NT2/D1 (cell line): ENCODE data around the gene JARID2.

Experiments
- DNase-seq: peaks from one replicate; pipeline ENCODE4 v3.0.0-alpha.2; 2011; ENCODE audit warnings: low read depth, low spot score
- H3K27me3 ChIP-seq: 2 replicates; pipeline ENCODE4 v1.6.0; 2011; ENCODE audit warnings: mild to moderate bottlenecking; ENCODE audit not compliant: insufficient read length, insufficient read depth
- H3K36me3 ChIP-seq: 2 replicates; pipeline ENCODE4 v1.6.1; 2011; ENCODE audit warnings: mild to moderate bottlenecking, low read length, mixed read lengths; ENCODE audit not compliant: insufficient read depth, insufficient read length
- H3K4me1 ChIP-seq: 2 replicates; pipeline ENCODE4 v1.5.1; 2011; ENCODE audit not compliant: insufficient read depth, insufficient read length
- H3K4me3 ChIP-seq: 2 replicates; pipeline ENCODE4 v1.5.1; 2011; ENCODE audit warnings: low read depth; ENCODE audit not compliant: insufficient read length
- H3K9ac ChIP-seq: 2 replicates; pipeline ENCODE4 v1.6.0; 2011; ENCODE audit warnings: low read depth; ENCODE audit not compliant: insufficient read length
- H3K9me3 ChIP-seq: 2 replicates; pipeline ENCODE4 v1.5.1; 2011; ENCODE audit warnings: mild to moderate bottlenecking, low read length; ENCODE audit not compliant: insufficient read depth
- SUZ12 ChIP-seq: IDR thresholded peaks from 2 replicates; pipeline ENCODE4 v1.6.1; 2011; ENCODE audit not compliant: insufficient read length, insufficient read depth; ENCODE audit errors: extremely low read depth
- YY1 ChIP-seq: IDR thresholded peaks from 2 replicates; pipeline ENCODE4 v1.6.1; 2011; ENCODE audit not compliant: insufficient read length, insufficient read depth
- ZNF274 ChIP-seq: IDR thresholded peaks from 2 replicates; pipeline ENCODE4 v1.6.1; 2011; ENCODE audit warnings: mild to moderate bottlenecking, low read depth, low read length

Gene JARID2

GRCh38 chr6:15544321-15544900, 298.5 kb downstream of the JARID2 start:
- no peak overlapping the region for H3K4me3 ChIP-seq
- TF ChIP-seq SUZ12 = no peak
- TF ChIP-seq YY1 = no peak
- TF ChIP-seq ZNF274 = no peak
- no peaks in the 10 kb centered on the region for H3K27me3 ChIP-seq
- no peaks in the 10 kb centered on the region for H3K4me1 ChIP-seq
- no peak for DNase-seq
- no peaks in the 10 kb centered on the region for H3K36me3 ChIP-seq
- H3K9me3 ChIP-seq = peaks cover 18% of the 10 kb centered on the region
- H3K9ac ChIP-seq = no peak overlapping the region

GRCh38 chr6:15546591-15546990, 300.7 kb downstream of the JARID2 start:
- Histone ChIP-seq H3K9ac (no peak overlapping the region), H3K36me3 (no peaks in the 10 kb centered on the region), H3K4me3 (no peak overlapping the region), H3K27me3 (no peaks in the 10 kb centered on the region), H3K9me3 (peaks cover 18% of the 10 kb centered on the region), H3K4me1 (peaks cover 3% of the 10 kb centered on the region)
- DNase-seq = no peak
- no peak for TF ChIP-seq SUZ12

- Histone ChIP-seq H3K9ac (no peak overlapping the region), H3K9me3 (peaks cover 18% of the 10 kb centered on the region), H3K27me3 (no peaks in the 10 kb centered on the region), H3K36me3 (no peaks in the 10 kb centered on the region), H3K4me3 (no peak overlapping the region), H3K4me1 (peaks cover 3% of the 10 kb centered on the region)
- TF ChIP-seq YY1 (no peak), ZNF274 (no peak), SUZ12 (no peak)
- DNase-seq = no peak
Observed at GRCh38 chr6:15547400-15547799, 301.5 kb downstream of the JARID2 start.

GRCh38 chr6:15549371-15549770, 303.5 kb downstream of the JARID2 start:
- H3K4me1 ChIP-seq = peaks cover 3% of the 10 kb centered on the region
- H3K9ac ChIP-seq = no peak overlapping the region
- no peak overlapping the region for H3K4me3 ChIP-seq
- H3K9me3 ChIP-seq = peaks cover 5% of the 10 kb centered on the region
- no peaks in the 10 kb centered on the region for H3K36me3 ChIP-seq
- TF ChIP-seq ZNF274 (no peak), SUZ12 (no peak), YY1 (no peak)
- no peak for DNase-seq
- no peaks in the 10 kb centered on the region for H3K27me3 ChIP-seq

GRCh38 chr6:15550546-15551123, 304.8 kb downstream of the JARID2 start:
- Histone ChIP-seq H3K4me3 (no peak overlapping the region), H3K36me3 (no peaks in the 10 kb centered on the region), H3K4me1 (peaks cover 3% of the 10 kb centered on the region), H3K9ac (no peak overlapping the region), H3K9me3 (no peaks in the 10 kb centered on the region), H3K27me3 (no peaks in the 10 kb centered on the region)
- TF ChIP-seq YY1 = no peak
- no peak for TF ChIP-seq SUZ12
- no peak for TF ChIP-seq ZNF274
- DNase-seq = no peak

- Histone ChIP-seq H3K9me3 (no peaks in the 10 kb centered on the region), H3K36me3 (no peaks in the 10 kb centered on the region), H3K4me1 (peaks cover 3% of the 10 kb centered on the region), H3K4me3 (no peak overlapping the region), H3K27me3 (no peaks in the 10 kb centered on the region), H3K9ac (no peak overlapping the region)
- no peak for DNase-seq
- no peak for TF ChIP-seq ZNF274
- TF ChIP-seq YY1 = no peak
- TF ChIP-seq SUZ12 = no peak
Observed at GRCh38 chr6:15551262-15551661, 305.4 kb downstream of the JARID2 start.

GRCh38 chr6:15551798-15552197, 305.9 kb downstream of the JARID2 start:
- DNase-seq = no peak
- H3K4me1 ChIP-seq = peaks cover 3% of the 10 kb centered on the region
- H3K4me3 ChIP-seq = no peak overlapping the region
- no peaks in the 10 kb centered on the region for H3K36me3 ChIP-seq
- no peak overlapping the region for H3K9ac ChIP-seq
- TF ChIP-seq ZNF274 = no peak
- no peaks in the 10 kb centered on the region for H3K9me3 ChIP-seq
- no peaks in the 10 kb centered on the region for H3K27me3 ChIP-seq

GRCh38 chr6:15553031-15553430, 307.2 kb downstream of the JARID2 start:
- no peaks in the 10 kb centered on the region for H3K27me3 ChIP-seq
- no peaks in the 10 kb centered on the region for H3K9me3 ChIP-seq
- H3K9ac ChIP-seq = no peak overlapping the region
- no peak for DNase-seq
- no peaks in the 10 kb centered on the region for H3K36me3 ChIP-seq
- no peak overlapping the region for H3K4me3 ChIP-seq
- TF ChIP-seq SUZ12 (no peak), ZNF274 (no peak), YY1 (no peak)
- H3K4me1 ChIP-seq = peaks cover 3% of the 10 kb centered on the region
